ENCODE data around the gene TNFAIP8L1.
"Not testable (repeated sequence)": the region's sequence is repeated elsewhere in the genome, so short reads cannot be mapped to it uniquely, and the experiment has no call there.

The TNFAIP8L1 gene

GRCh38 chr19:4638828-4639530 is at the start of gene TNFAIP8L1:
Gene TNFAIP8L1 (plus strand): TSS chr19:4639516. CDS start chr19:4651870, 12,354 bp downstream.
- peak; percentile 99 for DNase-seq (ENCODE audit: low spot score)

GRCh38 chr19:4589579-4590410 is 49.5 kb upstream of the TNFAIP8L1 start:
- peak; percentile 8 for DNase-seq (ENCODE audit: low spot score)

- DNase-seq (ENCODE audit: low spot score): no peak
Observed at GRCh38 chr19:4590559-4590958, 48.8 kb upstream of the TNFAIP8L1 start.

- no peak for DNase-seq (ENCODE audit: low spot score)
Observed at GRCh38 chr19:4591320-4591719, 48.0 kb upstream of the TNFAIP8L1 start.

GRCh38 chr19:4592445-4592844 is 46.9 kb upstream of the TNFAIP8L1 start:
- DNase-seq (ENCODE audit: low spot score): no peak

GRCh38 chr19:4593409-4593851 is 45.9 kb upstream of the TNFAIP8L1 start:
- DNase-seq (ENCODE audit: low spot score): no peak

- no peak for DNase-seq (ENCODE audit: low spot score)
Observed at GRCh38 chr19:4594201-4594600, 45.1 kb upstream of the TNFAIP8L1 start.

- not testable (repeated sequence) for DNase-seq (ENCODE audit: low spot score)
Observed at GRCh38 chr19:4595158-4595557, 44.2 kb upstream of the TNFAIP8L1 start.

GRCh38 chr19:4596033-4596904 is 43.0 kb upstream of the TNFAIP8L1 start:
- DNase-seq (ENCODE audit: low spot score): no peak

- peak; percentile 13 for DNase-seq (ENCODE audit: low spot score)
Observed at GRCh38 chr19:4597278-4597974, 41.9 kb upstream of the TNFAIP8L1 start.

- DNase-seq (ENCODE audit: low spot score): peak; percentile 16
Observed at GRCh38 chr19:4597975-4598671, 41.2 kb upstream of the TNFAIP8L1 start.

- DNase-seq (ENCODE audit: low spot score): no peak
Observed at GRCh38 chr19:4598712-4599111, 40.6 kb upstream of the TNFAIP8L1 start.

- no peak for DNase-seq (ENCODE audit: low spot score)
Observed at GRCh38 chr19:4600082-4600481, 39.2 kb upstream of the TNFAIP8L1 start.

- DNase-seq (ENCODE audit: low spot score): no peak
Observed at GRCh38 chr19:4600893-4601292, 38.4 kb upstream of the TNFAIP8L1 start.

GRCh38 chr19:4602173-4602788 is 37.0 kb upstream of the TNFAIP8L1 start:
- DNase-seq (ENCODE audit: low spot score): no peak

GRCh38 chr19:4602915-4603314 is 36.4 kb upstream of the TNFAIP8L1 start:
- DNase-seq (ENCODE audit: low spot score): no peak

- no peak for DNase-seq (ENCODE audit: low spot score)
Observed at GRCh38 chr19:4604912-4605311, 34.4 kb upstream of the TNFAIP8L1 start.

GRCh38 chr19:4606181-4606580 is 33.1 kb upstream of the TNFAIP8L1 start:
- DNase-seq (ENCODE audit: low spot score): no peak

- no peak for DNase-seq (ENCODE audit: low spot score)
Observed at GRCh38 chr19:4606921-4607678, 32.2 kb upstream of the TNFAIP8L1 start.
